ENCODE results near the gene WDR11. TPM values are rescaled to one million over a fixed set of nuclear protein-coding genes. Genes with fewer than 3 reads are reported as not detected.
A peak's percentile ranks its signal among the peaks of the same experiment; 100 is the strongest.

The WDR11 gene
- total RNA-seq, 1 donor from 2014 or later = 60.8 TPM

- DNase-seq (ENCODE audit: low read depth) (no peak), FAIRE-seq (no peak)
- H3K4me3 ChIP-seq (ENCODE audit: low read depth, low read length) = no peak overlapping the region
- H3K27me3 ChIP-seq (ENCODE audit: control insufficient read depth, insufficient read depth, low read length) = no peaks in the 10 kb centered on the region
- H3K36me3 ChIP-seq (ENCODE audit: control insufficient read depth, insufficient read depth, low read length) = no peaks in the 10 kb centered on the region
- peak; percentile 71 for TF ChIP-seq CTCF (IDR thresholded peaks at IDR 0.05; ENCODE audit: insufficient read depth, low read length, severe bottlenecking)
Observed at GRCh38 chr10:120948889-120949608, 97.9 kb downstream of the WDR11 start.

- DNase-seq (ENCODE audit: low read depth) (no peak), FAIRE-seq (no peak)
- H3K27me3 ChIP-seq (ENCODE audit: control insufficient read depth, insufficient read depth, low read length) = no peaks in the 10 kb centered on the region
Observed at GRCh38 chr10:120949609-120950031, 98.5 kb downstream of the WDR11 start.

GRCh38 chr10:120950051-120950561 is 98.9 kb downstream of the WDR11 start:
- Histone ChIP-seq H3K4me3 (ENCODE audit: low read depth, low read length) (no peak overlapping the region), H3K27me3 (ENCODE audit: control insufficient read depth, insufficient read depth, low read length) (no peaks in the 10 kb centered on the region), H3K36me3 (ENCODE audit: control insufficient read depth, insufficient read depth, low read length) (no peaks in the 10 kb centered on the region)
- DNase-seq (ENCODE audit: low read depth) (no peak), FAIRE-seq (no peak)
- no peak for TF ChIP-seq CTCF (IDR thresholded peaks at IDR 0.05; ENCODE audit: insufficient read depth, low read length, severe bottlenecking)

More at GRCh38 chr10:120949609-120950031, 98.5 kb downstream of the WDR11 start:
- no peak for TF ChIP-seq CTCF (IDR thresholded peaks at IDR 0.05; ENCODE audit: insufficient read depth, low read length, severe bottlenecking)
- Histone ChIP-seq H3K4me3 (ENCODE audit: low read depth, low read length) (no peak overlapping the region), H3K36me3 (ENCODE audit: control insufficient read depth, insufficient read depth, low read length) (no peaks in the 10 kb centered on the region)

GRCh38 chr10:120951288-120951687 is 100.1 kb downstream of the WDR11 start:
- DNase-seq (ENCODE audit: low read depth) (no peak), FAIRE-seq (no peak)
- no peak for TF ChIP-seq CTCF (IDR thresholded peaks at IDR 0.05; ENCODE audit: insufficient read depth, low read length, severe bottlenecking)
- Histone ChIP-seq H3K4me3 (ENCODE audit: low read depth, low read length) (no peak overlapping the region), H3K27me3 (ENCODE audit: control insufficient read depth, insufficient read depth, low read length) (no peaks in the 10 kb centered on the region), H3K36me3 (ENCODE audit: control insufficient read depth, insufficient read depth, low read length) (no peaks in the 10 kb centered on the region)

GRCh38 chr10:120953897-120954296 is 102.7 kb downstream of the WDR11 start:
- no peak for FAIRE-seq
- H3K36me3 ChIP-seq (ENCODE audit: control insufficient read depth, insufficient read depth, low read length) = no peaks in the 10 kb centered on the region
- no peaks in the 10 kb centered on the region for H3K27me3 ChIP-seq (ENCODE audit: control insufficient read depth, insufficient read depth, low read length)

More at GRCh38 chr10:120953897-120954296, 102.7 kb downstream of the WDR11 start:
- TF ChIP-seq CTCF (IDR thresholded peaks at IDR 0.05; ENCODE audit: insufficient read depth, low read length, severe bottlenecking) = no peak
- DNase-seq (ENCODE audit: low read depth) = peak; percentile 56
- no peak overlapping the region for H3K4me3 ChIP-seq (ENCODE audit: low read depth, low read length)

Measured in bronchial epithelial cell (primary cell).